Endodermal cell (in vitro differentiated cells): ENCODE measurements around the gene SMCO4. TPM values are rescaled to one million over a fixed set of nuclear protein-coding genes. Genes with fewer than 3 reads are reported as not detected.

Experiments
- DNase-seq: peaks from one replicate; pipeline ENCODE4 v3.0.0-alpha.2; 2017
- H3K27ac ChIP-seq: 2 replicates; pipeline ENCODE4 v1.5.1; 2013; ENCODE audit warnings: mild to moderate bottlenecking, low read depth, low read length, moderate library complexity
- H3K27me3 ChIP-seq: 2 replicates; pipeline ENCODE4 v1.6.1; 2013; ENCODE audit warnings: mild to moderate bottlenecking, low read length, moderate library complexity; ENCODE audit not compliant: insufficient read depth, control insufficient read depth, poor library complexity, severe bottlenecking
- H3K36me3 ChIP-seq: 2 replicates; pipeline ENCODE4 v1.7.0; 2013; ENCODE audit warnings: mild to moderate bottlenecking, low read length, moderate library complexity; ENCODE audit not compliant: control insufficient read depth, insufficient read depth
- H3K4me1 ChIP-seq: one replicate; pipeline ENCODE4 v1.7.0; 2013; ENCODE audit warnings: low read length; ENCODE audit not compliant: control insufficient read depth, insufficient read depth
- H3K4me3 ChIP-seq: 2 replicates; pipeline ENCODE4 v1.5.1; 2013; ENCODE audit warnings: mild to moderate bottlenecking, low read length, moderate library complexity
- H3K9ac ChIP-seq: 2 replicates; pipeline ENCODE4 v1.6.1; 2013; ENCODE audit warnings: mild to moderate bottlenecking, low read length, moderate library complexity; ENCODE audit not compliant: poor library complexity, severe bottlenecking; ENCODE audit errors: extremely low read depth
- H3K9me3 ChIP-seq: 2 replicates; pipeline ENCODE4 v1.6.1; 2013; ENCODE audit warnings: mild to moderate bottlenecking, low read length, moderate library complexity; ENCODE audit not compliant: control insufficient read depth
- H3K27ac Mint-ChIP-seq: 2 replicates; pipeline ENCODE4 v1.8.0; 2020; ENCODE audit warnings: mixed read lengths
- H3K27me3 Mint-ChIP-seq: 2 replicates; pipeline ENCODE4 v1.8.0; 2021; ENCODE audit warnings: mild to moderate bottlenecking, mixed read lengths; ENCODE audit not compliant: insufficient read depth
- H3K36me3 Mint-ChIP-seq: 2 replicates; pipeline ENCODE4 v1.8.0; 2020; ENCODE audit warnings: low read depth, mixed read lengths
- H3K4me1 Mint-ChIP-seq: 2 replicates; pipeline ENCODE4 v1.8.0; 2020; ENCODE audit warnings: mixed read lengths
- H3K4me3 Mint-ChIP-seq: 2 replicates; pipeline ENCODE4 v1.8.0; 2020; ENCODE audit warnings: mild to moderate bottlenecking, moderate library complexity, mixed read lengths
- H3K9me3 Mint-ChIP-seq: 2 replicates; pipeline ENCODE4 v1.8.0; 2020; ENCODE audit warnings: mild to moderate bottlenecking, mixed read lengths
- CTCF ChIP-seq: fragments of 200-600 bp; sonication (generic); conservative IDR thresholded peaks from 2 replicates; pipeline ENCODE4 v1.5.0; 2021; ENCODE audit warnings: antibody characterized with exemption, mild to moderate bottlenecking
- WGBS, 2 experiments: methylation state at CpG; one replicate each; pipeline versions ENCODE4 v1.1.5 to v1.1.7; 2013; ENCODE audit warnings: missing lambda C conversion rate in 2 of 2, mixed read lengths in 1 of 2; ENCODE audit not compliant: insufficient coverage in 1 of 2, insufficient read length in 1 of 2; 5-methylcytosine and 5-hydroxymethylcytosine counted together
- total RNA-seq, 2 donors: library from RNA; stranded (reverse); fragmentation: NEBNext Ultra II Directional in 1 of 2; extraction: Animal tissue kit (Norgen Biotek cat#: 25700) in 1 of 2; gene quantifications; 2 replicates in 1 of 2; 3 replicates in 1 of 2; pipeline ENCODE4 v1.2.1, GENCODE V29; 2021

The SMCO4 gene
- total RNA-seq, 2 donors from 2014 or later: 27.3 to 47.7 TPM

- Mint-ChIP-seq H3K36me3 (no peaks in the 10 kb centered on the region), H3K4me3 (no peak overlapping the region), H3K4me1 (peaks cover 7% of the 10 kb centered on the region), H3K27ac (no peak overlapping the region), H3K27me3 (peaks cover 15% of the 10 kb centered on the region), H3K9me3 (no peaks in the 10 kb centered on the region)
- no peak for DNase-seq
- Histone ChIP-seq H3K9me3 (no peaks in the 10 kb centered on the region), H3K4me3 (no peak overlapping the region), H3K4me1 (peaks cover 6% of the 10 kb centered on the region), H3K36me3 (no peaks in the 10 kb centered on the region), H3K27me3 (peaks cover 8% of the 10 kb centered on the region), H3K27ac (no peak overlapping the region), H3K9ac (no peak overlapping the region)
- no peak for TF ChIP-seq CTCF
- 86% methylated on average over 1 of the region's 1 CpG; no CpG with 5 or more reads in 1 of the 2 experiments for WGBS, 2 experiments
Observed at GRCh38 chr11:93572171-93572570, 29.0 kb upstream of the SMCO4 start.

DNA sequence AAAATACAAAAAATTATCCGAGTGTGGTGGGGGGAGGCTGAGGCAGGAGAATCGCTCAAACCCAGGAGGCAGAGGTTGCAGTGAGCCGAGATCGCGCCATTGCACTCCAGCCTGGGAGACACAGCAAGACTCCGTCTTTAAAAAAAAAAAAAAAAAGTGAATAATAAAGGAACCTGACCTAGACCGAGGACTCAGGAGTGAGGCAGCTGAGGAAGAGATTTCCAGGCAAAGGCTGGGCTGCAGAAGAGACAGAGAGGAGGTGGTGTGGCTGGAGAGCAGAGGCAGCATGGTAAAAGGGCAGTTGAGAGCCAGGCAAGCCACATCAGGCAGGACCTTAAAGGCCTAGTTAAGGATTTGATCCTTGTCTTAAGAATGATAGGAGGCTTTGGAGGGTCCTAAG lies 28.4 kb upstream of the SMCO4 start:
- peaks cover 9% of the 10 kb centered on the region for H3K4me1 Mint-ChIP-seq
- Histone ChIP-seq H3K27ac (no peak overlapping the region), H3K36me3 (no peaks in the 10 kb centered on the region), H3K9me3 (no peaks in the 10 kb centered on the region), H3K4me3 (no peak overlapping the region), H3K27me3 (peaks cover 8% of the 10 kb centered on the region), H3K4me1 (peaks cover 6% of the 10 kb centered on the region), H3K9ac (no peak overlapping the region)
- H3K9me3 Mint-ChIP-seq: no peaks in the 10 kb centered on the region
- H3K4me3 Mint-ChIP-seq: no peak overlapping the region
- no peak overlapping the region for H3K27ac Mint-ChIP-seq
- H3K27me3 Mint-ChIP-seq: peaks cover 13% of the 10 kb centered on the region
- no peak for TF ChIP-seq CTCF
- 71 to 76% methylated on average over 4 to 7 of the region's 7 CpGs for WGBS, 2 experiments
- H3K36me3 Mint-ChIP-seq: no peaks in the 10 kb centered on the region
- no peak for DNase-seq

DNA sequence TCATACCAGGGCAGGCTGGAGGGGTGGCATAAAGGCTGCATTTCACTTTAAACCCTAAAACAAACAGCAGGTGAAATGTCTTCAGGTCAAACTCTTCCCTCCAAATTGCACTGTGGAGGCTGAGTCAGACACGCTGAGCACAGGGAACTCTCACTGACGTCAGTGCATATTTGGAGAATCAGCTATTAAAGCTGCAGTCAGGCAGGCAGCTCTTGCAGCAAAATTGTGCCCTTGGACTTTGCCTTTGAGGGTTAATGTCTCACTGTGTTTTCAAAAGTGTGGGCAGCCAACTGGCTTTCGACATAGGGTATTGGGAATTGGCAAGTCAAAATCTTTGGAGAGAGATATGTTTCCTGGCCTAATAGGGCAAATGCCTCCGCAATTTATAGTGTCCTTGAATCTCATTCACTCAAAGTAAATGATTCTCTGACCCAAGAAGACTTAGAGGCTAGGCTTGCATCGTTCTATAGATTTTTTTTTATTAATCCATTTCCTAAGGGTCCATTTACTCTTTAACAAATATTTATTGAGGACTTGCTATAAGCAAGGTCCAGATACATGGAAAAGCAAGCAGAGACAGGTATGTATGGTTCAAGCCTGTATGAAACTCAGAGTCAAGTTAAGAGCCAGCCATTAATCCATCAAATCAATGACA lies 27.7 kb upstream of the SMCO4 start:
- H3K4me3 ChIP-seq: no peak overlapping the region
- peaks cover 6% of the 10 kb centered on the region for H3K4me1 ChIP-seq
- Mint-ChIP-seq H3K36me3 (no peaks in the 10 kb centered on the region), H3K4me1 (peaks cover 9% of the 10 kb centered on the region), H3K4me3 (no peak overlapping the region), H3K27me3 (peaks cover 10% of the 10 kb centered on the region), H3K27ac (no peak overlapping the region), H3K9me3 (no peaks in the 10 kb centered on the region)
- H3K27ac ChIP-seq: no peak overlapping the region
- no peak for DNase-seq
- WGBS, 2 experiments: 75 to 87% methylated on average over 5 of the region's 5 CpGs
- H3K27me3 ChIP-seq: peaks cover 8% of the 10 kb centered on the region
- no peaks in the 10 kb centered on the region for H3K36me3 ChIP-seq
- H3K9me3 ChIP-seq: no peaks in the 10 kb centered on the region
- H3K9ac ChIP-seq: no peak overlapping the region
- no peak for TF ChIP-seq CTCF
